GM12872 (cell line): ENCODE data around the gene UAP1L1.

Experiments used
- TF ChIP-seq, protein P1 (sequence below): IDR thresholded peaks from 3 replicates; pipeline ENCODE4 v1.5.1; 2011; ENCODE audit warnings: low read depth, mild to moderate bottlenecking, low read length, moderate library complexity; ENCODE audit not compliant: insufficient read depth

Gene UAP1L1

GRCh38 chr9:137108608-137109249, 31.4 kb downstream of the UAP1L1 start:
- TF ChIP-seq, protein P1, sequence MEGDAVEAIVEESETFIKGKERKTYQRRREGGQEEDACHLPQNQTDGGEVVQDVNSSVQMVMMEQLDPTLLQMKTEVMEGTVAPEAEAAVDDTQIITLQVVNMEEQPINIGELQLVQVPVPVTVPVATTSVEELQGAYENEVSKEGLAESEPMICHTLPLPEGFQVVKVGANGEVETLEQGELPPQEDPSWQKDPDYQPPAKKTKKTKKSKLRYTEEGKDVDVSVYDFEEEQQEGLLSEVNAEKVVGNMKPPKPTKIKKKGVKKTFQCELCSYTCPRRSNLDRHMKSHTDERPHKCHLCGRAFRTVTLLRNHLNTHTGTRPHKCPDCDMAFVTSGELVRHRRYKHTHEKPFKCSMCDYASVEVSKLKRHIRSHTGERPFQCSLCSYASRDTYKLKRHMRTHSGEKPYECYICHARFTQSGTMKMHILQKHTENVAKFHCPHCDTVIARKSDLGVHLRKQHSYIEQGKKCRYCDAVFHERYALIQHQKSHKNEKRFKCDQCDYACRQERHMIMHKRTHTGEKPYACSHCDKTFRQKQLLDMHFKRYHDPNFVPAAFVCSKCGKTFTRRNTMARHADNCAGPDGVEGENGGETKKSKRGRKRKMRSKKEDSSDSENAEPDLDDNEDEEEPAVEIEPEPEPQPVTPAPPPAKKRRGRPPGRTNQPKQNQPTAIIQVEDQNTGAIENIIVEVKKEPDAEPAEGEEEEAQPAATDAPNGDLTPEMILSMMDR = no peak

DNA sequence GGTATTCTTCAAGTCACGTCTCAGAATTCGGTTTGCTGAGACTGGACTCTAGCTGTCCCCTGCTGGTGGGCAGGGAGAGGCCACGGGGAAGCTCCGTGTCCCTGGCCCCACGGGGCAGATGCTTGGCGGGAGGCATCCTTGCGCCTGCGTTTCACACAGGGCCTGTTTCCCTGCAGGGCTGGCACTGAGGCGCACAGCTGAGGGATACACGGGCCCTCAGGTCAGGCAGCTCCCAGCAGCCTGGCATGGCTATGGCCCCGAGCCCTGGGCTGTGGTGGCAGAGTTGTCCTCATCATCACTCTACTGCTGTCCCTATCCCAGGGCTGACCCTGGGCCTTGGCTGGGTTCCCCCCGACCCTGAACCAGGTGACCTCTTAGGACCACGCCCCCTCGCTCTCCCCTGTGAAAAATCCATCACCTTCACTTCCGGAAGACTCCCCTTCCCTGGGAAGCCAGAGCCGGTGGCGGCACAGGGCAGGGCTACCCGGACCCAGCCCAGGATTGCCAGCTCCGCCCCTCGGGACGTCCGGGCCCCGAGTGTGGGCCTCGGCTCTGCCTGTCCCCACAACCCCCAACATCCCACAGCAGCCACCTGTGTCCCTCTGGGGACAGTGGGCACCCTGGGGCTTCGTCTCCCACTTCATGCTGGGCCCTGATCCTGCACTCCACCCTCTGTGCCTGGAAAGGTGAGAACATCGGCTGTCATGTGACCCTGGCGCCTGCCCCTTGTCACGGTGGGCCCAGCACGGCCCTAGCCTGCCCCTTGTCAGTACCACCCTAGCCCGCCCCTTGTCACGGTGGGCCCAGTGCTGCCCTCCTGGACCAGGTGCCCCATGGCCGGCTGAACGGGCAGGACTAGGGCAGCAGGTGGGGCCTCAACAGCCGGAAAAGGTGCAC, 32.2 kb downstream of the UAP1L1 start:
- TF ChIP-seq, protein P1 = no peak

DNA sequence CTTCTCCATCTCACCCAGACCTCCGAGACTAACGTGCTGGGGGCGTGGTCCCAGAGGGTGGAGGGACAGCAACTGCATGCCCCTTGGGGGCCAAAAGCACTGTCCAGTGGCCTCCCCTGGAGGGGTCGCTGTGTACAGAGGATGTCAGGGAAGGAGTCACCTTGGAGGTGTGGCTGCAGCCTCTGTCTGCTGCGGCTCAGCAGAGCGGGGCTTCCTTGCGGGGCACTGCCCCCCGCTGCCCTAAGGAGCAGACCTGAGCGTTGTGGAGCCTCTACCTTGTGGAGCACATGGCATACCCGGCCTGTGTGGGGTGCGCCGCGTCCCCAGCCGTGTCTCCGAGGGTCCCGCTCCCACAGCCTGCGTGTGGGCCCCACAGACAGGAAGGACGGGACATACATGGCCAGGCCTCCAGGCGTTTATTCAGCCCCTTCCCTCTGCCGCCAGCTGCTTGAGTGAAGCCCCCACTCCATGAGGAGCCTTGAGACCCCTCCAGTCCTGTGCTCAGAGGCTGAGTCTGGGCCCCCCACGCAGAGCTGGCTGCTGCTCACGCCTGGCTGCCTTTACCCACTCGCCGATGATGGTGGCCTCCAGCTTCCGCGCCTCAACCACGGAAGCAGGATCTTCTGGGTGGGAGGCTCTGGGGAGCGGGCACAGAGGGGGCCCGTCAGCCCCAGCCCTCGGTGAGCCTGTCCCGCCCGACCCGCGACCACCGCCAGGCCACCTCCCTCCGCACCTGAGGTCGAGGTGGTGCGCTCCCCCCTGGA, 33.0 kb downstream of the UAP1L1 start:
- TF ChIP-seq, protein P1 = no peak

GRCh38 chr9:137110911-137111787, 33.8 kb downstream of the UAP1L1 start:
- TF ChIP-seq, protein P1 = no peak

DNA sequence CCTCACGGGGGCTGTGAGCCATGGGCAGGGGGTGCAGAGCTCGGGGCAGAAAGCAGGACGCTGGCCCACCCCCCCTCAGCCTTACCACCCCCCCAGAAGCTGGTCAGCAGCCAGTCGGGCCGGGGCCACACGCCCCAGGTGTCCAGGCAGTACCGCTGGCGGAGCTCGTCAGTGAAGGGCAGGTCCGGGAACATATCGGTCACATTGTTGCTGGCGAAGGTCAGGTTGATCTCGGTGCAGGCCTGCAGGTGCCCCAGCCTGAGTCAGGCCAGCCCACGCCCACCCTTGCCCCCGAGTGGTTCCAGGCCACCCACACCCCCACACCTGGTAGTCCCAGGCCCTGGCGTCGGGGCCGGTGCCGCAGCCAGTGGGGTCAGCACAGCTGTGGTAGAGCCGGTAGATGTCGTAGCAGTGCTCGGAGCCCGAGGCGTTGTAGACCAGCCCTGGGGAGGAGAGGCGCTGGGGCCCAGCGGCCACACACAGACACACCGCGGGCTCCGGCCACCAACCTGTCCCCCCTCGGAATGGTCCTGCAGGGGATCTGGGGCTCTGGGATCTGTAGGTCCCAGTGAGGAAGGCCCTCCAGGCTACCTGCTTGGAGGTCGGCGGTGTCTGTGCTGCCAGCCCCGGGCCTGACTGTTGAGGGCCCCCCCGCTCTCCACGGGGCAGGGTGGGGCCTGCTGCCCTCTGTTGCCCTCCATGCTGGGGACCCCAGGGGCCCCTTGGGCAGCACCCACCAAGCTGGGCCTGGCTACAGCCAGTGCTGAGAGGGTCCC, 34.7 kb downstream of the UAP1L1 start:
- TF ChIP-seq, protein P1 = no peak

GRCh38 chr9:137112564-137113384, 35.5 kb downstream of the UAP1L1 start:
- TF ChIP-seq, protein P1 = no peak
